OCI-LY7 (cell line): ENCODE measurements around the gene CD36. TPM values are rescaled to one million over a fixed set of nuclear protein-coding genes. Genes with fewer than 3 reads are reported as not detected.

Experiments
- BruUV-seq: library from RNA; stranded (reverse); fragments of 400-500 nt; replicated peaks from 2 replicates; lab custom pipeline; 2021; lab: Mats Ljungman, UMichigan
- CTCF ChIA-PET: fragments of 300-600 bp; sonication (Branson Sonifier 250); formaldehyde crosslinking; loops from one replicate; lab custom pipeline; 2022; ENCODE audit warnings: antibody characterized with exemption; ENCODE audit not compliant: unreplicated experiment; lab: Charles Lee
- POLR2A ChIA-PET: fragments of 300-600 bp; sonication (Branson Sonifier 250); formaldehyde crosslinking; loops from one replicate; lab custom pipeline; 2022; ENCODE audit warnings: antibody characterized with exemption; lab: Charles Lee
- DNase-seq: peaks from one replicate; pipeline ENCODE4 v3.0.0-alpha.2; 2015; ENCODE audit warnings: low spot score
- H2AFZ ChIP-seq: fragments of 200-600 bp; sonication (generic), shearing (Covaris generic); 2 replicates; pipeline ENCODE4 v1.6.1; 2014; ENCODE audit warnings: mild to moderate bottlenecking, antibody characterized with exemption, low read length, moderate library complexity
- H3K27ac ChIP-seq: fragments of 200-600 bp; sonication (generic); 2 replicates; pipeline ENCODE4 v1.5.1; 2014; ENCODE audit warnings: mixed run types, low read depth, mild to moderate bottlenecking, moderate library complexity, low read length, inconsistent platforms; ENCODE audit not compliant: poor library complexity, severe bottlenecking
- H3K36me3 ChIP-seq: fragments of 200-600 bp; sonication (generic); 2 replicates; pipeline ENCODE4 v1.6.1; 2014; ENCODE audit warnings: mild to moderate bottlenecking, antibody characterized with exemption, low read length, moderate library complexity, mixed read lengths; ENCODE audit not compliant: insufficient read depth
- H3K4me1 ChIP-seq: fragments of 200-600 bp; sonication (generic); 2 replicates; pipeline ENCODE4 v1.5.1; 2014; ENCODE audit warnings: mild to moderate bottlenecking, low read length; ENCODE audit not compliant: insufficient read depth, poor library complexity, severe bottlenecking
- H3K4me2 ChIP-seq: fragments of 200-600 bp; sonication (generic); 2 replicates; pipeline ENCODE4 v1.6.1; 2014; ENCODE audit warnings: mild to moderate bottlenecking, low read length
- H3K4me3 ChIP-seq: fragments of 200-600 bp; sonication (generic); 2 replicates; pipeline ENCODE4 v1.5.1; 2014; ENCODE audit warnings: mild to moderate bottlenecking, low read depth, low read length; ENCODE audit not compliant: poor library complexity, severe bottlenecking
- H3K79me2 ChIP-seq: fragments of 200-600 bp; sonication (generic); 2 replicates; pipeline ENCODE4 v1.6.1; 2016; ENCODE audit warnings: low read depth, mild to moderate bottlenecking, low read length, moderate library complexity, mixed read lengths; ENCODE audit not compliant: insufficient read depth
- H3K9me2 ChIP-seq: fragments of 200-600 bp; sonication (generic); 2 replicates; pipeline ENCODE4 v1.6.1; 2016; ENCODE audit warnings: mild to moderate bottlenecking, low read length, mixed read lengths; ENCODE audit not compliant: insufficient read depth
- H3K9me3 ChIP-seq: fragments of 200-600 bp; sonication (generic); 2 replicates; pipeline ENCODE4 v1.6.1; 2014; ENCODE audit warnings: mild to moderate bottlenecking, mixed run types, low read length, mixed read lengths
- H4K20me1 ChIP-seq: fragments of 200-600 bp; sonication (generic); 2 replicates; pipeline ENCODE4 v1.6.1; 2014; ENCODE audit warnings: mild to moderate bottlenecking, antibody characterized with exemption, low read length, moderate library complexity, mixed read lengths; ENCODE audit not compliant: insufficient read depth
- EZH2phosphoT487 ChIP-seq: fragments of 200-600 bp; sonication (generic); IDR thresholded peaks from 2 replicates; pipeline ENCODE4 v1.6.1; 2018; ENCODE audit warnings: low read depth, borderline replicate concordance, mild to moderate bottlenecking, mixed run types, antibody characterized with exemption, low read length, moderate library complexity, mixed read lengths
- intact Hi-C: fragments of 100-400 bp; cut with micrococcal nuclease; formaldehyde crosslinking; loops from one replicate; pipeline ENCODE4 v1.10.0; 2022; ENCODE audit not compliant: unreplicated experiment
- small RNA-seq: library from RNA; depleted of rRNA; stranded (forward); fragments of <200 nt; gene quantifications from one replicate; pipeline ENCODE3, GENCODE V24; 2014
- total RNA-seq, 2 experiments: library from RNA; depleted of rRNA in 1 of 2; stranded (reverse); fragments of >200 nt in 1 of 2; shearing (Covaris generic) in 1 of 2; gene quantifications; 2 replicates each; pipeline ENCODE4 v1.2.3, GENCODE V29; 2014 to 2022
- TF ChIP-seq, protein P1 (sequence below): fragments of 200-600 bp; sonication (generic); conservative IDR thresholded peaks from 2 replicates; pipeline ENCODE4 v1.5.1; 2014; ENCODE audit warnings: mild to moderate bottlenecking, antibody characterized with exemption, low read length, moderate library complexity, mixed read lengths

CD36 gene
- total RNA-seq, 2 experiments from 2014 or later = not detected

DNA sequence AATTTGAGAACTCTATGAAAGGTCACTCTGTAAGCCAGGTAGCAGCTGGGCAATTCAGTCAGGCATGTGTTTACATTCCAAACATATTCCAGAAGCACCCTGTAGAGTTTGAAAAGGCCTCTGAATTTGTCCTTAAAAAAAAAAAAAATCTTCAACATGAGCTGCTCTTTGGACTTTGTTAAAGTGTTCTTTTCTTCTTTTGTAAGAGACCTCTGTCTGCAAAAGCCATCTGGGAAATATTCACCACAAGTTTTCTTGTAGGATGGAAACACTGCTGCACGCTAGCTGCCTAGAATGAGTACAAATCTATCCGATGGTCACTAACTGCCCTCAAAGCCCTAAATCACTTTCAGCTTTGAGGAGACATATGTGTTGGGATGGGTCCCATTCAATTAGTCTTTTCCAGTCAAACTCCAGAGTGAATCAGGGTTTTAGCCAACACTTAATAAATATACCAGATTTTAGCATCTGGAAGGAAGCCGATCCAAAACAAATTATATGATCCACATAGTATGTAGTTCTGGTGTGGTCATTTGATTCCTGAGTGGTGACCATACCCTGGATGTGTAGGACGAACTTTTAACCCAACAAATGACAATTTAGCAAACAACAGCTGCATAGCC, 85.9 kb downstream of the CD36 start:
- H3K4me3 ChIP-seq = no peak overlapping the region
- no peaks in the 10 kb centered on the region for H3K4me1 ChIP-seq
- intact Hi-C loops = no loop called here
- ChIA-PET POLR2A (interaction anchor here (0.6 kb wide), 1 partner anchor 1286 kb away, joined by 3 read pairs; no protein-coding TSS in a partner anchor), CTCF (no interaction called here)
- H3K79me2 ChIP-seq = no peaks in the 10 kb centered on the region
- BruUV-seq = no TSS peak
- H3K4me2 ChIP-seq = no peak overlapping the region
- no peak overlapping the region for H2AFZ ChIP-seq
- H3K27ac ChIP-seq = no peak overlapping the region
- no peaks in the 10 kb centered on the region for H3K9me3 ChIP-seq
- TF ChIP-seq, protein P1, sequence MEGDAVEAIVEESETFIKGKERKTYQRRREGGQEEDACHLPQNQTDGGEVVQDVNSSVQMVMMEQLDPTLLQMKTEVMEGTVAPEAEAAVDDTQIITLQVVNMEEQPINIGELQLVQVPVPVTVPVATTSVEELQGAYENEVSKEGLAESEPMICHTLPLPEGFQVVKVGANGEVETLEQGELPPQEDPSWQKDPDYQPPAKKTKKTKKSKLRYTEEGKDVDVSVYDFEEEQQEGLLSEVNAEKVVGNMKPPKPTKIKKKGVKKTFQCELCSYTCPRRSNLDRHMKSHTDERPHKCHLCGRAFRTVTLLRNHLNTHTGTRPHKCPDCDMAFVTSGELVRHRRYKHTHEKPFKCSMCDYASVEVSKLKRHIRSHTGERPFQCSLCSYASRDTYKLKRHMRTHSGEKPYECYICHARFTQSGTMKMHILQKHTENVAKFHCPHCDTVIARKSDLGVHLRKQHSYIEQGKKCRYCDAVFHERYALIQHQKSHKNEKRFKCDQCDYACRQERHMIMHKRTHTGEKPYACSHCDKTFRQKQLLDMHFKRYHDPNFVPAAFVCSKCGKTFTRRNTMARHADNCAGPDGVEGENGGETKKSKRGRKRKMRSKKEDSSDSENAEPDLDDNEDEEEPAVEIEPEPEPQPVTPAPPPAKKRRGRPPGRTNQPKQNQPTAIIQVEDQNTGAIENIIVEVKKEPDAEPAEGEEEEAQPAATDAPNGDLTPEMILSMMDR = no peak
- no peak for TF ChIP-seq EZH2phosphoT487
- H4K20me1 ChIP-seq = no peaks in the 10 kb centered on the region
- no peaks in the 10 kb centered on the region for H3K9me2 ChIP-seq
- no peak for DNase-seq
- H3K36me3 ChIP-seq = no peaks in the 10 kb centered on the region

DNA sequence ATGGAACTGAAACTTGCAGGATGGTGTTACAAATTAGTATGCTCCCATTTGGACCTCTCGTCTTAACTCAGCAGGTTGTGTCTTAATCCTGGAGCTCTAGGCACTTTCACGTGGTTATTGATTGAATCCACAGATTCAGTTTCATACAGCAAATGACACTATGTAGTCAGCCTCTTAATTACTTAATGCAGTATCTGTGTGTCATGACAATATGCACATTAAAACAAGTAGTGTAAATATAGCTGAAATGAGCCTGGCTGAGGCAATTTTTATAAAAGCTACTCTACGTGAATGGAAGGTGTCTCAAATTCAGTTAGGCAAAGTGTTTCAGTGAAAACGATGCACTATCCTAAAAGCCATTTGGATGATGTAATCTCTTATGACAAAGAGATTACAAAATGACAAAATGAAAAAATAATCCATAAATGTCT, 86.8 kb downstream of the CD36 start:
- POLR2A ChIA-PET = interaction anchor here (0.7 kb wide), 1 partner anchor 1033 kb away, joined by 3 read pairs; no protein-coding TSS in a partner anchor
- H3K79me2 ChIP-seq = no peaks in the 10 kb centered on the region
- TF ChIP-seq, protein P1 = no peak
- no peak for TF ChIP-seq EZH2phosphoT487
- H3K36me3 ChIP-seq = no peaks in the 10 kb centered on the region
- H3K4me3 ChIP-seq = no peak overlapping the region
- no peak overlapping the region for H3K4me2 ChIP-seq
- no peak overlapping the region for H3K27ac ChIP-seq
- BruUV-seq = no TSS peak
- no peaks in the 10 kb centered on the region for H3K9me3 ChIP-seq
- no peak for DNase-seq
- intact Hi-C loops = no loop called here
- no peaks in the 10 kb centered on the region for H3K4me1 ChIP-seq
- H4K20me1 ChIP-seq = no peaks in the 10 kb centered on the region
- CTCF ChIA-PET = no interaction called here
- H2AFZ ChIP-seq = no peak overlapping the region
- H3K9me2 ChIP-seq = no peaks in the 10 kb centered on the region

Small RNA genes lying within 50 kb of the gene (small RNA-seq; reads per million reads assigned to genes)
- gene AC073850.1 = not detected

Other genes with a start within 250 kb of the CD36 start
- gene GNAT3, start 126.6 kb upstream of the CD36 start, total RNA-seq (2014; rRNA removed; shearing (Covaris generic)) = not detected in 2 replicates
- gene GNAT3, start 126.6 kb upstream of the CD36 start, total RNA-seq (2022) = not detected in 2 replicates